ENCODE results near the gene JUNB.

JUNB gene

GRCh38 chr19:12785431-12786031, 5.8 kb upstream of the JUNB start:
- no peak overlapping the region for H3K27ac ChIP-seq
- in situ Hi-C loops (cut with HindIII; ENCODE audit: low pct_ligation_motif_present, low sequenced_read_pairs) = no loop called here
- no peaks in the 10 kb centered on the region for H3K36me3 ChIP-seq (replicated peaks)
- H3K27me3 ChIP-seq (replicated peaks) = no peaks in the 10 kb centered on the region
- no peak for TF ChIP-seq CTCF (IDR thresholded peaks at IDR 0.05; ENCODE audit: low read depth, low read length, missing control alignments)
- no peak for DNase-seq
- H3K4me3 ChIP-seq (ENCODE audit: low read depth, low read length) = no peak overlapping the region

- no peak overlapping the region for H3K4me3 ChIP-seq (ENCODE audit: low read depth, low read length)
Measured at GRCh38 chr19:12786141-12786870, 5.0 kb upstream of the JUNB start.

GRCh38 chr19:12786952-12787351, 4.3 kb upstream of the JUNB start:
- Histone ChIP-seq H3K36me3 (replicated peaks) (no peaks in the 10 kb centered on the region), H3K27me3 (replicated peaks) (no peaks in the 10 kb centered on the region), H3K27ac (no peak overlapping the region), H3K4me3 (ENCODE audit: low read depth, low read length) (no peak overlapping the region)
- in situ Hi-C loops (cut with HindIII; ENCODE audit: low pct_ligation_motif_present, low sequenced_read_pairs) = no loop called here
- no peak for TF ChIP-seq CTCF (IDR thresholded peaks at IDR 0.05; ENCODE audit: low read depth, low read length, missing control alignments)
- no peak for DNase-seq

More at GRCh38 chr19:12786141-12786870, 5.0 kb upstream of the JUNB start:
- no peaks in the 10 kb centered on the region for H3K36me3 ChIP-seq (replicated peaks)
- no peak overlapping the region for H3K27ac ChIP-seq
- no peaks in the 10 kb centered on the region for H3K27me3 ChIP-seq (replicated peaks)
- no peak for TF ChIP-seq CTCF (IDR thresholded peaks at IDR 0.05; ENCODE audit: low read depth, low read length, missing control alignments)
- in situ Hi-C loops (cut with HindIII; ENCODE audit: low pct_ligation_motif_present, low sequenced_read_pairs) = no loop called here
- no peak for DNase-seq

- no peak overlapping the region for H3K27ac ChIP-seq
- H3K36me3 ChIP-seq (replicated peaks) = no peaks in the 10 kb centered on the region
- in situ Hi-C loops (cut with HindIII; ENCODE audit: low pct_ligation_motif_present, low sequenced_read_pairs) = no loop called here
- no peak for DNase-seq
- H3K4me3 ChIP-seq (ENCODE audit: low read depth, low read length) = no peak overlapping the region
- H3K27me3 ChIP-seq (replicated peaks) = no peaks in the 10 kb centered on the region
- TF ChIP-seq CTCF (IDR thresholded peaks at IDR 0.05; ENCODE audit: low read depth, low read length, missing control alignments) = no peak
Measured at GRCh38 chr19:12787458-12787857, 3.8 kb upstream of the JUNB start.

- Histone ChIP-seq H3K4me3 (ENCODE audit: low read depth, low read length) (no peak overlapping the region), H3K27me3 (replicated peaks) (no peaks in the 10 kb centered on the region), H3K27ac (peak overlapping the region; percentile 89), H3K36me3 (replicated peaks) (peaks cover 2% of the 10 kb centered on the region)
- DNase-seq = no peak
- no peak for TF ChIP-seq CTCF (IDR thresholded peaks at IDR 0.05; ENCODE audit: low read depth, low read length, missing control alignments)
- in situ Hi-C loops (cut with HindIII; ENCODE audit: low pct_ligation_motif_present, low sequenced_read_pairs) = no loop called here
Measured at GRCh38 chr19:12788042-12788681, 3.1 kb upstream of the JUNB start.

Measured in brain microvascular endothelial cell (primary cell).